Activated T-cell treated with anti-CD3 and anti-CD28 coated beads for 48 hours (primary cell): ENCODE measurements around the gene HOXB6.
A peak's percentile ranks its signal among the peaks of the same experiment; 100 is the strongest.

ENCODE experiments used
- DNase-seq: peaks from one replicate; pipeline ENCODE4 v3.0.0-alpha.2; 2020; ENCODE audit warnings: low read depth

The HOXB6 gene

DNA sequence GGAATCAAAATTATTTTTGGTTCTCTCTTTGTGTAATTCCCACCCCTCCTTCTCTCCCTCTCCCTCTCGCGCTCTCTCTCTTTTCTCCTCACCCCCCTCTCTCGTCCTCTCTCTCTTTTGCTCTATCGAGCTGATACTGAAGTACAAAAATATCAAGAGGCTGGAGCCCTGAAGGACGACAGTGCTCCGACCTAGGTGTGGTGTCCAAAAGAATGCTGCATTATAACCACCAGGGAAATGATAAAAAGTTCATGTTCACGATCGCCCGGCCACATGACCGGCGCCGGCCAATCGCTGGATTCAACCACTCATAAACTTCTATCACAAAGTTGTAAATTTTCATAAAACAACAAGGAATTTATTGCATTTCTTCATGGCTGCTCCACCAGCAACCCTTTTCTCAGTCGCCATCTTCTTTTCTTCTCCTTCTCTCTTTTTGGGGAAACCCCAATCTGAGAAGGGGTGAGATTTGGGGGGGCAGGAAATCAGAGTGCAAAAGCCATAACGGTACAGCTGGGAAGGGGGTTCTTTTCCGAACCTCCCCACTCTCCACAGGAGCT lies at the start of gene HOXB6:
Gene HOXB6 (minus strand): TSS at position 217 of the 560 bp plus-strand sequence. CDS start 6,836 bp downstream, outside the sequence.
- DNase-seq, result no peak

DNA sequence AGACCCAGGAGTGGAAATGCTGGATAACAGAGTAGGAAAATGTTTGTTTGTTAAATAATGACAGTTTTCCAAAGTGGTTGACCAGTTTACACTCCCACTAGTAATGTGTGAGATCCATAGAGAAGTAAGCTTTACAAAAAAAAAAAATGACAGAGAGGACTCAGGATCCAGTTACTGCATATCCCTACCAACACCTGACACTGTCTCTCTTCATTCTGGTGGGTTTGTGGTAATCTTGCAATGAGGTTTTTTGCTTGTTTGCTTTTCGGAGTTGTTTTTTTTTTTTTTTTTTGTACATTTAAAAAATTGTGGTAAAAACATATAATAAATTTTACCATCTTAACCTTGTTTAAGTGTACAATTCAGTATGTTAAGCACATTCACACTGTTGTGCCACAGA lies 45.0 kb upstream of the HOXB6 start:
- DNase-seq, result no peak

DNA sequence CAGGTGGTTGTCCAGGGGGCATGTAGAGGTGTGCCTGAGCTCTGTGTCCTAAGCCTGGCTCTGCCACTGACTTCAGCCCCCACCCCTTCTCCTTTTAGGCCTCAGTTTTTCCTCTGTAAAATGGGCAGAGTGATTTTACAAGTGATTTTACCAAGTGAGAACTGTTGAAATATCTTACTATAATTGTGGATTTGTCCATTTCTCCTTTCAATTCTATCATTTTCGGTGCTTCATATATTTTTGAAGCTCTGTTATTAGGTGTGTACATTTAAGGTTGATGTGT lies 43.1 kb upstream of the HOXB6 start:
- DNase-seq, result no peak

DNA sequence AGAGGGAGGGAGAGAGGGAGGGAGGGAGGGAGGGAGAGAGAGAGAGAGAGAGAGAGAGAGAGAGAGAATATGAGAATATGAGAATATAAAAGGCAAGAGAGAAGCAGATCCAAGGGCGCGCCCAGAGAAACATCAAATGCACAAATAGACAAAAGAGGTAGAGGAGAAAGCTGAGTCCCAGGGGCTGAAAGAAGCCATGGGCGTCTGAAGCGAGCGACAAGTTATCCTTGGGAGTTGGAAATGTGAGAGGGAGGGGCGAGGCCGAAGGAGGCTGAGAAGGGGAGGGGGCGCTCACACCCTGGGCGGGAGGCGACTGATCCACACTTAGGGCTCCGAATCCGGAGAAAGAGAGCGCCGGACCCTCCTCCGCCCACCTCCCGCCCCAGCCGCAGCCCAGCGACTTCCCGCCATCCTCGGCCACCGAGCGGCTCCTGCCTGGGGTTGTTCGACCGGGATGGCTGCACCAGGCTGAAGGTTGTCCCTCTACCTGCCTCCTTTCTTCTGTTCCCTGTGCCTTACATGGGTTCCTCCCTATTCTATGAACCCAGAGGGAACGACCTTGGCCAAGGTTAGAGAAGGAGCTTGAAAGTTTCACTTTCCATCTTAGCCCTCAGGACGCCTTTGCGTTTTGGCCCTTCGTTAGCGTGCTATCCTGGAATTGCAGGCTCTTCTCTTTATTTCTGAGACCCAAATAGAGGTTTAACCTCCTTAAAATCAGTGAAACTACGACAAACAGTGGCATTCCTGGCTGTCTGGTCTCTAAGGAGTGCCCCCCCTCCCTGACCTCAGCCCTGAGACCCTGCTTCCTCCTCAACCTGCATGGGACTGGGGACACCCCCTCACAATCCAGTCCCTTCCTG lies 42.5 kb upstream of the HOXB6 start:
- no peak for DNase-seq

DNA sequence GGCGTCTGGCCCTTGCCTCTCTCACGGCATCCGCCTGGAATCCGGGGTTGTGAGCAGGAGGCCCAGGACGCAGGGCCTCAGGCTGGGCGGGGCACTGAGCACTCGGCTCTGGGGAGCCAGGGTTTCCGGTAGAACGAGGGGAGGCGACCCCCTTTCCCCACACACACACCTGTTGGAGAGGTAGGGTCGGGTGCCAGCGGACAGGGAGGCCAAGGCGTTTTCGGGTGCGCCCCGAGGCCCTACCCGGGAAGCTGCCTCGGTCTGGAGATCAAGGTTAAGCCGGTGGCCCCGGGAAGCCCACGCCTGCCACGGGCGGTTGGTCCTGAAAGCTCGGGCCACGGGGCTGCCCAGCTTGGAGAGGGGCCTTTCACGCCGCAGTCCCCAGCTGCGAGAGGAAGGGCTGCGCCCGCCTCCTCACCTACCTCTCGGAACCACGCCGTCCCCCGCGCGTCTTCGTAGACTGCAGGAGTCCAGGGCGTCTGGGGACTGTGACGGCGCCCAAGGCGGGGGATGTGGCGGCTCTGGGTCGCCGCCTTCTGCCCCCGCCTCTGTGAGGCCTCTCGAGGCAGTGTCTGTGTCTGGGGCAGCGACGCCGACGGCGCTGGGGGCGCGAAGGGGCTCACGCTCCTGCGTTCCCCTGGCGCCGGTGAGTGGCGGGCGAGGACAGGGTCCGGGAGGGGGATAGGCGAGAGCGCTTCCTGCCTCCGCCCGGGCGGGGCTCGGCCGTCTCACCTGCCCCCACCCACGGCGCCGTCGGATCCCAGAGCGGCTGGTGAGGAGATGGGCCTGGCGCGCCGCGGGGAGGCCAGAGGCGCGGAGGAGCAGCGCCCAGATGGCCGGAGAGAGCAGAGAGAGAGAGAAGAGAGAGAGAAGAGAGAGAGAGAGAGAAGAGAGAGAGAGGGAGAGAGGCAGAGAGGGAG lies 41.7 kb upstream of the HOXB6 start:
- no peak for DNase-seq

DNA sequence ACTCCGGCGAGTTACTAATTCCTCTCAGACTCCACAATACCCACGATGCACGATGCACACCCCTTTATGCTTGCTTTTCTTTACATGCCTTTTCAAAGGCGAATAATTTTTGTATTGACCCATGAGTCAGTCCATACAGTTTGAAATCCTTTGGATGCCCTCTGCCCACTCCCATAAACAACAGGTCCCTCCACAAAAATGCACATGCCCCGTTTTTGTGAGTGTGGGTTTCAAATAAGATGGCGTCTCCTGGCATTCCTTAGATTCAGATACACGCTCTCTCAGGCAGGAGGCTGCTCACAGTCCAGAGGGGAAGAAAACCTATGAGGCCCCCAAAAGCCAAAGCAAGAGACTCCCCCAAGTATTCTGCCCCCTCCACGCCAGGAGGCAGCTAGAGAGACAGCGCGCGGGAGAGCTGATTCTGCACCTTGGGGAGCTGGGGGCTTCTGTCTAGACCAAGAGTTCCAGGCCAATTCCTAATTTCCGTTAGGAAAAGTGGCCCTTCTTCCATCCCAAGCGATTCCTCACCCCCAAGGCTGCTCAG lies 40.9 kb upstream of the HOXB6 start:
- DNase-seq, result no peak

DNA sequence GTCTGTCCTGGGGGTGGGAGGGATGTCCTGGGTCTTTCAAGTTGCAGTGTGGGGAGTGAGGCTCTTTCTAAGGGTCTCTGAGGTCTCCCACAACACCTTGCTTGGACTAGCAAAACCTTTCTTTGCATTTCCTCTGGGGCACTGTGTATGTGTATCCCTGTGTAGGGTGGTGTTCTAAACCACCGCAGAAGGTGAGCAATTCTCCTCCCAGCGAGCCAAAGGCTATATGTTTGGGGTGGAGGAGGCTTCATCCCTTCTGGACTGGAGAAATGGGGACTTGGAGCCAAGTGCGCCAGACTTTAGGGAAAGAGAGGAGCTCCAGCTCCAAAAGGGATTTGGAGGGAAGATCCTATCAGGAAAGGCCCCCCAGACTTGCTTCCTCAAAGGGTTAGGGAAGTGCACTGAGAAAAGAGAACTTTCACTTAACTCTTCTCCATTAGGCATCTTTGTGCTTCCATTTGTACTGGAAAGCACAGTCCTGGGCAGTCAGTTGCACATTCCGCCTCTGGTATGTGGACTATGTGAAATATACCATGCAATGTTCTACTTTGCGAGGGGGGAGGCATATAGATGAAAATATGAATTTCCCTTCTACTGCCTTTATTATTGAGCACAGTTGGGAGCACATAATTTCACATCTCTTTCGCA lies 40.2 kb upstream of the HOXB6 start:
- no peak for DNase-seq

DNA sequence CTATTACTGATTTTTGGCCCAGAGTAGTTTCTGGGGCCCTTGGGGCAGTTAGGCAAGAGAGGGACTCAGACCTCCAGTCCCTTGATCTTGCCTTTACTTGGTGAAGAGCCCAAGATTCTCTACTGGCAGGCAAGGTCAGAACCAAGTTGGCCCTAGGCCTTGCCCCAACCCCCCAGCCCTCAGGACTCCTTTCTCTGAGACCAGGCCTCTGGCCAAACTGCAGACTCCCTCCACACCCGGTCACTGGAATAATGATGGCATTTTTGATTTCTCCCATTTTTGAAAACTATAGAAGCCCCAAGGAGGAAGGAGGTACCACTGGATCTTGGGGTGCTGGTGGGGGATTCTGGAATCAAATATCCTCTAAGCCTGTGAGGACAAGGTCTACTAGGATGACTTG lies 39.4 kb upstream of the HOXB6 start:
- DNase-seq, result no peak

DNA sequence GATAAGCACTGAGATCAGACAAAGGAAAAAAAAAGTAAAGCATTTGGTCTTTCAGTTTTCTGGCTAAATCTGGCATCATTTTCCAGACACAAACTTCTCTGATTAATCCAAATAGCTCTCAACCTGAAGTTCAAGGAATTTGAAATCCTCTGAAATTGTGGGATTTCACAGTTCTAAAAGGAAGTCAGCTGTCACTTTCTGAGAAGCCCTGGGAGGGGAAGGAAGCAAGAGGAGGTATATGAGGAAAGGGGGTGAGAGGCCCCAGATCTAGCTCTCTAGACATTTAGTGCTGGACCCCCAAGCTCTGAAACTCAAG lies 38.9 kb upstream of the HOXB6 start:
- no peak for DNase-seq

DNA sequence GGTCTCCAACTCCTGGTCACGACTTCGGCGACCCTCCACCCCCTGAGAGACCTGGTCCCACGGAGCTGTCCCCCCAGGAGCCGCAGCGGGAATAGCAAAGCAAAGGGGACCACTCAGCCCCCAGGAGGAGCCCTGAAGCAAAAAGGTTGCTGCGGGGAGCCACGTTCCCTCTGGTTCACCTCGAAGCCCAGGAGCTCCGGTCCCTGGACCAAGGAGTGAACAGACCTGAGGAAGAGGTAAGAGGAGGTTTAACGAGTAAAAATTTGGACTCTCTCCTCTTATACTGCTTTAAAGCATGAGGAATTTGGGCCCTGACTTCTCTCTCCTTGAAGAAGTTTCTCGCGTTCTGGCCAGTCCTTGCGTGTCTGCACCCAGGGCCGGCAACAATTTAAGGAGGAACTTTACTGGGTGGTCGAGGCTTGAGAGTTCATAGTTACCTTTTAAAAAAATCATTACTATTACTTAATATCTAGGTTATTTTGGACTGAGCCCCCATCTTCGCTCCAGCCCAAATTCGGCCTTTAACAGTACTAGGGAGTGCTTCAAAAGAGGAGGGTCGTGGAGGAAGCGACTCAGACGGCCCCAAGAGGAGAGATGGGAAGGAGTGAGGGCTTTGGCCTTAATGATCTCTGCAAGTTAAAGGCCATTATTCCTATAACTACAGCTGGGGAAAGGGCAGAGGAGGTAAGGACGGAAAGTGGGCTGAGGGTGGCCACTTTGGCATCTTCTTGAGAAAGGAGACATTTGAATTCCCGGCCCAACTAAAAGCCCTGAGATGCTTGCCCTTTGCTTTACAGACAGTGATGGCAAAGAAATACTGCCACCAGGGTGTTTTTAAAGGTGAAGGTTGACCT lies 38.3 kb upstream of the HOXB6 start:
- DNase-seq, result no peak

DNA sequence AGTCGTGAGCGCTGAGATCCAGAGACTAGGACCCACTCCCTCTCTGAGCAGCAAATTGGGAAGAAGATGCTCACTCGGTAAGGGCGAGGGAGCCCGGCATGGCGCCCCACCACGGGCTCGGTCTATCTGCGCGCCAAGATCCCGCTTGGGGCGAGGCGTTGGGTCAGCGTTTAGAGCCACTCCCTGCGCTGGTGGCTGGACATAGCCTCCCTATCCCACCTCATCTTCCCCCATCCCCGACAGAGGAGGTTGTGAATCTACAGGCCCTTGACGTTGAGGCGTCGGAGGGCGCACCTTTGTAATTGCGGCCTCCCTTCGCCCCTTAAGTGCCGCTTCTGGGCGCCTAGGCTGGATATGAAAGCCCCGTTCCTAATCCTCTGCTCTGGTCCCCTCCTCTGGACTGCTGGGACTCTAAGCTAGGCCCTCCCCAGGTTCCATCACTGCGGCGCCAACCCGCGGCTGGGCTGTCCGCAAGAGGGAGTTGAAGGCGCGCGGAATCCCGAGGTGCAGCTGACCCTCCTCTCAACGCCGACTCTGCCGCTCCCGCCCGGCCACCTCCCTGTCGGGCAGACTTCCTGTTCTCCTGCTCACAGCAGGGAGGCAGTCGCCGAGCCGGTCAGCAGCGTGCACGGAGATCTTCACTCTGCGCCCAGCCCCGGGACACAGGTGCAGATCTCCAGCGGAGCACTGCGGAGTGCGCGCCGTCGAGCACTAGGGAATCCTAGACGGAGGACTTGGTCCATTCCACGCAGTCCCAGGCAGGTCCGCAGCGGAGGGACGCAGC lies 37.5 kb upstream of the HOXB6 start:
- no peak for DNase-seq

DNA sequence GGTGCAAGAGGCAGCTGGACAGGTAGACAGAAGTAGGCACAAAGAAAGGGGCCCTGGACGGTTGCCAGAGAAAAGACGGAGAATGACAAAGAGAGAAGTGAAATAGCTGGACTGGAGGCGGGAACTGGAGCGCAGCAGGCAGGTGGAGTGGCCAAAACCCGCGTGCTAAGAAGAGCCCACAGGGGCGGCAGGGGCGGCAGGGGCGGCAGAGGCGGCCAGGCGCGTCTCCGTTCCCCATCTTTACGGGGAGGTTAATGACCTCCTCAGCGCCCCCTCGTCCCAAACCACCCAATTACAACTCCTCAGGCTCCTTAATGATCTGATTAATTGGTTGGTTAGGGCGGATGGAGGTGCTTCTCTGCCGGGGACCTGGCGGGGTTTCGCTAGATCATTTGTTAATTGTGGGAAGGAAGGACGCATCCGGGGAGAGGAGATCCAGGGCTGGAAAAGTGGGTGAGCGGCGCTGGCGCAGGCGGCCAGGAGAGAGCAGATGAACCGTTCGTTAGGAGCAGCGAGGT lies 36.8 kb upstream of the HOXB6 start:
- DNase-seq, result no peak

DNA sequence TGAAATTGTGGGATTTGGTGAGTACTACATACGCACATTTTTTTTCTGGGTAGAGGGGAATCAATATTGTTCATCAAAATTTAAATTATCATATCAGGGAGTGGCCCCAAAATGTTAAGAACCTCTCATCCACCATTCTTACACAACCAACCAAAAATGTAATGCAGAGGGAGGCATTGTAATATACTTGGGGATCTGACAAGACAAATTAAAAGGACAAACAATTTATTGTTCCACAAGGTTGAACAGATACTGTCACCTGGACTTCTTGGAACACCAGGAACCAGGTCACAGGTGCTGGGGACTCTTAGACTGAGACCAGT lies 36.0 kb upstream of the HOXB6 start:
- no peak for DNase-seq

DNA sequence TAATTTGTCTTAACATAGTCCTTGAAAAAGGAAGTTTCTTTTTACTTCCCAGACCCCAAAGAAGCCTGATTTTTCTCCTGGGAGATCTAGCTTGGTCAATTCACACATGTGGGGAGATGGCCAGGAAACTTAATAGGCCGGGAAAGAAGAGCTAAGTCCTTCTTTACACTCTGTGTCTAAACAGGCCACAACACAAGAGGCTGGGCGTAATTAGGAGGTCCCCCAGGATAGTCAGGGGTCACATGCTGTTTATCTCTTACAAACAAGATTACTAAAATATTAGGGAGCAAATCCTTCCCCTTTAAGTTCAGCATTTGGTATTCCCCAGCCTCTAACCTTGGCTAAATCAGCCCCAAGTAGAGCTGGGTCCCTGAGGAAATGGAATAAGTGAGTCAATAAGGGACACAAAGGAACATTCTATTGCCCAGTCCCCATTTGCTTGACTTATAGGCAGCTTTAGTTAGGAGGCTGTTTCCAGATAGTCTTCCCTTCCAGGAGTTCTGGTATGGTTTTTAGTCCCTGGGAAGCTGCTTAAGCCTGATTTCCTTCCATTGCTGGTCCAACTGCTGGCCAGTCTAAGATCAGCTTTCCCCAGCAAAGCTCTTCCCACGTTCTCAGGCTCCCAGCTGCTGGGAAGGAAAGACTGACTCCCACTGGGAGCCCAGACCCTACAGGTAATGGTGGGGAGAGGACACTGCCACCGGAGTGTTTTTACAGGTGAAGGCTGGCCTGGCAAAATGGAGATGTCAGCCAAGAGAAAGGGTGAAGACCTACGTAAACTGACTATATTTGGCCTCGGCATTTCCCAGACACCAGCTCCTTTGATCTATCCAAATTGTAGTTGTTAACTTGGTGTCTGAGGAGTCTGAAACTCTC lies 35.4 kb upstream of the HOXB6 start:
- DNase-seq, result no peak

DNA sequence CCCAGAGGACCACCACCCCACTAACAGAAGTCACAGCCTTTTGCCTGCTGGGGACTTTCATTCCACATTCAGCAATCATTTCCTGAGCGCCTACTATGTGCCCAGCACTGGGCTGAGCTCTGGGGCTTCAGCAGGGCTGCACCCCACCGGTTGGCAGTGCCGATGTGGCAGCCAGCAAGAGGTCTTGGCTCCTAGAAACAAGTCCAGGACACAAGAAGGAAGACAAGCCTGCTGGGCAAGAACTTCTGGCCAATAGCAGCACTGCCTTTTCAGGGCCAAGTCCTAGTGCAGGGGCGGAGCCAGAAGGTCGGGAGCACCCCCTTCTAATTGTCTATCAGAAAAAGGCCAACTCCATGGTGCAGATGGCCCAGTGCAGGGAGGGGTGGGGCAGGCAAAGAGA lies 34.4 kb upstream of the HOXB6 start:
- no peak for DNase-seq

DNA sequence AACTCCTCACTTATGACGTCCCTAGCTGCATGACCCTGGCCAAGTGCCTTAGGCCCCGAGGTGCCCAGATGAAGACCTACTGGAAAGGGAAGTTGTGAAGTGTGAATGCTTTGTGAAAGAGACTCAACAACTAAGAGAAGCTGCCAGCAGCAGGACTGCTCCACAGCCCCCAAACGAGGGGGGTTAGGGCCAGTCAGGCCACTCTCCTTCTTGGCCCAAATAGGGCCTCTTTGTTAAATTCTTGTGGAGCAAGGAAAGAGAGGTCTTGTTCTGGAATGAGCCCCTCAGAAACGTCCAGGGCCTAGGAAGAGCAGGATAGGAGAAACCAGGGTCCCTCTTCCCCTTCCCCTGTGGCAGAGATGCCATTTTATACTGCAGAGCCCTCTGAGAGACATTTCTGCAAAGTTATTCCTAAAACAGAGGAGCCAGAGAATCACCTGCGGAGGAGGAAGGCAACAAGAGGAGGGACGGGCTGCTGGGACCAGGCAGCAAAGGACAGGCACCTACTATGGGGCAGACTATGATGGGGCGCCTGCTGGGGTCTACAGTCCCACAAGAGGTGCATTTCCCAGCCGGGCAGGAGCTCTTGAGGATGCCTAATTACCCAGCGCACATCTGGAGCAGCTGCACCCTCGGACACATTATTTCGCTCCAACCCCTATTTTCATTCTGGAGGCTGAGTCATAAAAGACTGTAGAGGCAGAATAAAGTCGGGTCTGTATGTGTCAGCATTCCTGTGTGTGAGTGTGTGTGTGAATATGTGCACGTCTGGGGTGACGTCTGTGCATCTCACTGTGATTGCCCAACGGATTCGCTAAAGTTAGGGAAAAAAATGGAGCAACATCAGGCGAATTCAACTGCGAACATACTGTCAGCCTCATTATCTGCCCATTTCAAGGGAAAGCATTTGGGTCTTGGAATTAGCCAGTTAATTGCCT lies 32.8 kb upstream of the HOXB6 start:
- DNase-seq, result no peak

DNA sequence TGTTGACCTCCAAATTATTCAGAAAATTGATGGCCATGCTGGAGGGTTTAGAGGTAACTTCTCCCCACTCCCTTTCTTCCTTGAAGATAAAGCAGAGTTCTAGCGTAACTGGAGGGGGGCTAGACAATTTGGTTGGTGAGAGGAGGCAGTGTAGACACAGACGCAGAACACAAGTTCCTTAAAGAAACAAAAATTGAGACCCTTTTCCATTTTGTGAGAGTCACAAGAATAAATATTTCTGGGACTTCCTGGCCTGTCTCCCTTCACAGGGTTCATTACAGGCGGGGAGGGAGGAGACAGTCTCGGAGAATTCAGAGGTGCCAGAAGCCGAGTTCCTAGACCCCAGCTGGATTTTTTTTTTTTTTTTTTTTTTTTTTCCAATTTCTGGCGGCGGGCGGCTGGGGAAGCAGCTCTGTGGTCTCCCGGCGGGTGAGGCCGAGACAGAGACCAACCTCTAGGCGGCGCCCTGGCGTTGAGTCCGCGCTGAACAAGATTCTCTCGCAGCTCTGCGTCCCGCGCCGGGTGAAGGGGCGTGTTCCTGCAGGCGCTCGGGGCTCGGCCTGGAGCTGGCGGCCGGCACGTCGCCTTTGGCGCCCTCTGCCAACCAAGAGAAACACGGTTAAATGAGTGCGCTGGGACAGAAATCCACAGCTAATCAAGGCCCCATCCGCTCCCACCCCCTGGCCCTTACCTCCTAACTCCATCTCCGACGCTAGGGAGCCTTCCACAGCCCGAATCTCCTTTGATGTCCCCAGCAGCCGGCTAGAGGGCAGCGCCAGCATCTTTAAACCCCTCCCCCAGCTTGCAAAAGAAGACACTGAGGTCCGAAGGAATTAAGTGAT lies 31.6 kb upstream of the HOXB6 start:
- DNase-seq, result peak; percentile 82
